Activated T-cell treated with anti-CD3 and anti-CD28 coated beads for 24 hours (primary cell): ENCODE results near the gene DPP3.
"Not testable (repeated sequence)": the region's sequence is repeated elsewhere in the genome, so short reads cannot be mapped to it uniquely, and the experiment has no call there.

ENCODE experiments used
- DNase-seq: peaks from one replicate; pipeline ENCODE4 v3.0.0-alpha.2; 2020; ENCODE audit warnings: low read depth

Gene DPP3

GRCh38 chr11:66539170-66539869 is 59.1 kb downstream of the DPP3 start:
- no peak for DNase-seq

- no peak for DNase-seq
Observed at GRCh38 chr11:66539870-66540213, 59.6 kb downstream of the DPP3 start.

DNA sequence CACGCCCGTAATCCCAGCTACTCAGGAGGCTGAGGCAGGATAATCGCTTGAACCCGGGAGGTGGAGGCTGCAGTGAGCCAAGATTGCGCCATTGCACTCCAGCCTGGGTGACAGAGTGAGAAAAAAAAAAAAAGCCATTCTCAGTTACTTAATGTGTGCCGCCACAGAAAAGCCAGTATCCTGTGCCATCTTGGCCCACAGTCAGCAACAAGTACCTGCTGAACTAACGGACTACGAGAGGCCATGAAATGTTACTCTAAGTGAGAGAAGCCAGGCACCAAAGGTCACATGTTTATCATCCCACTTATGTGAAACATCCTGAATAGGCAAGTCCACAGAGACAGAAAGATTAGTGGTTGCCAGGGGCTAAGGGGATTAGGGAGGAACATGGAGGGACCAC is 60.4 kb downstream of the DPP3 start:
- not testable (repeated sequence) for DNase-seq

DNA sequence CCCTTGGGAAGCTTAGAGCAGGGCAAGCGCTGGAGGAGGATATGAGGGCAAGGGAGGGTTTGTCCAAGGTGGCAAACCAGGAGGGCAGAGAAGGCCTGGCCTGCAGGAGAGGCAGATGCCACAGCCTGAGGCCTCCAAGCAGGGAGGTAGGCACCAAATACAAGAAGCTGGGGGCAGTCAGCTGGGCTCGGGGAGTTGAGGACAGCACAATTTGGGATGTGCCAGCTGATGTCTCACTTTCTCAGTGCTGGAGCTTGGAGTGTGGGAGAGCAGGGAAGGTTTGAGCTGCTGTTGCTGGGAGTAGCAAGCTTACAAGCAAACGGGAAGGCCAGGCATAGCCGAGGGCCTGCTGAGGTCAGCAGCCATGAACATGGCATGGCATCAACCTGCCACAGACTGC is 61.7 kb downstream of the DPP3 start:
- no peak for DNase-seq

DNA sequence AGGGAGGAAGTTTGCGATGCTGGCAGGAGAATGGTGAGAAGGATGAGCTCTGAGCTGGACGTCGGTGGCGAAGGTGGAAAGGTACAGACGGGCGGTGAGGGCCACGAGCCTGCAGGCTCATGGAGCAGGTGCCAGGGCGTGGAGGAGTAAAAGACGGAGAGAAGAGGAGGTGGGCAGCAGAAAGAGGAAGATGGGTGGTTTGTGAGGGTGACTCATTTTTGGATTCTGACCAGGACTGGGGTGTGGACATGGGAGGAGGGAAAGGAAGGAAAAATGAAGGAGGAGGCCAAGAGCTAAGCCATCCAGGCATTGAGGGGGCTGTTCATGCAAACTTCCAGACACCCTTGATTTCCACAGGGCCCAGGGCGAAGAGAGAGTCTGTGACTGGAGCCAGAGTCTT is 62.1 kb downstream of the DPP3 start:
- no peak for DNase-seq

DNA sequence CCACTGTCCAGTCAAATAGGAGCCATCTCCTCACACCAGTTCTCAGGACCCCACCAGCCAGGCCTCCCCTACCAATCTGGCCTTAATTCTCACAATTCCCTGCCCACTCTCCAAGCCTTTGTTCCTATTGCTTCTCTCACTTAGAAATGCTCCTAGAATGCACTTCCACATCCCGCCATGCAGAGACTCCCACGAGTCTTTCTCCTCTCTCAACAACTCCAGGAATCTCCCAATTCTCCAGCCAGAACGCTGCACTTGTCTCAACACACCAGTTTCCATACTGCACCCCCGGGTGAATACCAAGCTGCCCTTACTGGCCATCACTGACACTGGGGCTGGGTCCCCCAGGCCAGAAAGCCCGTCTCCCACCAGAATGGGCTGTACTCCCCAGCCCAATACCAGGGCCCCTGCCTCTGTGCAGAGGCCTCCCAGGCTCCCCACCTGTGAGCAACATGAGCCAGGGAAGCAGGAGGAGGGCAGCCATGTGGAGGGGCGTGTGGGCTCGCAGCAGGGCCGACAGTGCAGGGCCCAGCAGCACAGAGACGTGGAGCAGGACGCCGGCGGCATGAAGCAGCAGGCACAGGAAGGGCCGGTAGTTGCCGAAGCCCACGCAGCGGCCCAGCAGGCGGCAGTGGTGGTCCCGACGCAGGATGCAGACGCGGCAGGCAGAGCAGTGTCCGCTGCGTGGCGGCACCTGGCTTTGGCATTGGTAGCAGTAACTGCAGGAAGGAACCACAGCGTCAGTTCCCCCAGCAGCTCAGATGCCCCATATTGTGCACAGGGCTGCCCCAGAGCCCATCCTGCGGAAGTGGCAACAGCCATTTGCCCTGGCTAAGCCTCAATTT is 63.3 kb downstream of the DPP3 start:
- DNase-seq: peak; percentile 30

DNA sequence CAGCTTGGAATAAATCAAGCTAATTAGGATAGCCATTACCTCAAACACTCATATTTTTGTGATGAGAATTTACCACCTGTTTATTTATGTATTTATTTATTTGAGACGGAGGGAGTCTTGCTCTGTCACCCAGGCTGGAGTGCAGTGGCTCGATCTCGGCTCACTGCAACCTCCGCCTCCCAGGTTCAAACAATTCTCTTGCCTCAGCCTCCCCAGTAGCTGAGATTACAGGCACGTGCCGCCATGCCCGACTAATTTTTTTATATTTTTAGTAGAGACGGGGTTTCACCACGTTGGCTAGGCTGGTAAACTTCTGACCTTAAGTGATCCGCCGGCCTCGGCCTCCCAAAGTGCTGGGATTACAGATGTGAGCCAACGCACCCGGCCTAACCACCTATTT is 64.7 kb downstream of the DPP3 start:
- DNase-seq: not testable (repeated sequence)

GRCh38 chr11:66545701-66546367 is 65.6 kb downstream of the DPP3 start, which contains the start of gene ZDHHC24:
Gene ZDHHC24 (minus strand): TSS chr11:66546048. CDS start chr11:66546003, 45 bp downstream.
- peak; percentile 85 for DNase-seq

DNA sequence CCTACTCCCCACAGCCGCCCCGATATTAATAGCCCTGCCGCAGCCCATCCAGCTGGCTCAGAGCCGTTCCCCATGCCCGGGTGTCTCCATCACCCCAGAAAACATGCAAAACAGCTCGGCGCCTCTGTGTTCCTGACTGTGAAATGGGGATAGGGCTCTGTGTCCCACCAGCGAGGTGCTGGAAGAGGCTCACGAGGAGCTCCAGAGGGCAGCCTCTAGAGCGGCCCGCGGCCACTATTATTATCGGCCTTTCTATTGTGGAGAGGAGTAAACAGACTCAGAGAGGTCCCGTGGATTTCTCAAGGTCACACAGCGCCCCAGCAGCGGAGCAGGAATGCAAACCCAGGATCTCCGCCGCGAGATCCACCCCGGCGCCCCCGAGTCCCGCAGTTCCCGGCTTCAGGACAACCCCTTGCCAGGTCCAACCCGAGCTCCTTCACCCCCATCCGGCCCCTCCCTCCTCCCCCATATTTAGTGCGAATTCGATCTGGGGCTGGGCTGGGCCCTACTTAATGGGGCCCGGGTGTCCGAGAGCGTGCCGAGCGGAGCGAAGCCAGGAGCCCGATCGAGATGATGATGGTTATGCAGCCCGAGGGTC is 66.2 kb downstream of the DPP3 start, which contains the start of gene ACTN3:
TSS of gene ACTN3 (plus strand) at position 536 of the 598 bp plus-strand sequence. CDS start at position 571, 35 bp downstream.
- no peak for DNase-seq

DNA sequence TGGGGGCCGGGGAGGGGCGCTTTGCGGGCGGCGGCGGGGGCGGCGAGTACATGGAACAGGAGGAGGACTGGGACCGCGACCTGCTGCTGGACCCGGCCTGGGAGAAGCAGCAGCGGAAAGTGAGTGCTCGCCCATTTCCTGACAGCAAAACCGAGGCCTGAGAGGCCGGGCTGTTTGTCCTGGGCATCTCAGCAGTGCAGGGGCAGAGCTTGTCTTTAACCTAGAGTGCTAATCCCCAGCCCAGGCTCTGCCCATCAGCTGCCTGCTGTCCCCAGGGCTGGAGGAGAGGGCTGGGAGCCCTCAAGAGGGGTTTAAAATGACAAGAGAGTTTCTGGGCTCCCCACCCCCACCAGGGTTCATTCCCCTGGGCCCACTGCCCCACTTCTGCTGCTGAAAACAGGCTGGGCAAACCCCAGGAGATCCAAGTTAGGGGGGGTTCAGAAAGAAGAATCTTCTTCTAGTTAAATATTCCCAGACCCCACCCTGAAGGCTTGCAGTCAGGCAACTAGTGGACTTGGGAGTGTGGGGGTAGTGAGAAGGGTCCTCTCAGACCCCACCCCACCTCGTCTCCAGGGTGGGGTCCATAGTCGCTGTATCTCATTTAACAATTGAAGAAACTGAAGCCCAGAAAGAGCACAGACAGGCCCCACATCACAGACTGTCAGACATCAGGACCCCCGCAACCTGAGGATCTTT is 66.9 kb downstream of the DPP3 start:
- no peak for DNase-seq

DNA sequence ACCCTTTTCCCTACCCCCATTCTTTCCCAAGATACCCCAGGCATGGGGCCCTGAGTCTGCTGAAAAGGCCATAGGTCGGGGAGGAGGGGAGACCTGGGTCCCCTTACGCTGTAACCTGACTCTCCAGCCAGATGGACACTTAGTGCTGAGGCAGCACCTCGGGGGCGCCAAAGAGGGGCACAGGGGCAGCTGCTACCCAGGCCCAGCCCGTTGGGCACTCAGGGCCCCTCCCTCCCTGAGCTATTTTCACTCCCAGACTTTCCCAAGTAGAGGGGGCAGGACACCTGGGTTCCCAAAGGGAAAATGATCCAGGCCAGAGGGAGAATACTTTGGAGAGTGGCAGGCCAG is 67.4 kb downstream of the DPP3 start:
- DNase-seq: no peak

GRCh38 chr11:66548041-66548440 is 67.8 kb downstream of the DPP3 start:
- no peak for DNase-seq

GRCh38 chr11:66548774-66549630 is 68.8 kb downstream of the DPP3 start:
- no peak for DNase-seq

- no peak for DNase-seq
Observed at GRCh38 chr11:66549696-66550095, 69.5 kb downstream of the DPP3 start.

DNA sequence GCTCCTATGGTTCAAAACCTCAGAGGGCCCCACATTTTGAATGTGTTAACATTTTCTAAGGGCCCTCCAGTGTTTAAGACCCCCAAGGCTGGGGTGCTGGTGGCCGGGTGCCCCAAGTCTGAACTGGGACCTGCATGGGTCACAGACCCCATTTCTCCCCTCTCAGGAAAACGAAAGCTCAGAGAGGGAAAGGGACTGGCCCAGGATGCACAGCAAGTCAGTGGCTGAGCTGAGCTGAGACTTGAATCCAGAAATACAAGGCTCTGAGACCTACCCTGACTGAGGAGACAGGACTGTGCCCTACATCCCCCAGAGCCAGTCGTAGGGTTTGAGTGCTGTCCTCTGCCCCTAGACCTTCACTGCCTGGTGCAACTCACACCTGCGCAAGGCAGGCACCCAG is 70.7 kb downstream of the DPP3 start:
- no peak for DNase-seq

DNA sequence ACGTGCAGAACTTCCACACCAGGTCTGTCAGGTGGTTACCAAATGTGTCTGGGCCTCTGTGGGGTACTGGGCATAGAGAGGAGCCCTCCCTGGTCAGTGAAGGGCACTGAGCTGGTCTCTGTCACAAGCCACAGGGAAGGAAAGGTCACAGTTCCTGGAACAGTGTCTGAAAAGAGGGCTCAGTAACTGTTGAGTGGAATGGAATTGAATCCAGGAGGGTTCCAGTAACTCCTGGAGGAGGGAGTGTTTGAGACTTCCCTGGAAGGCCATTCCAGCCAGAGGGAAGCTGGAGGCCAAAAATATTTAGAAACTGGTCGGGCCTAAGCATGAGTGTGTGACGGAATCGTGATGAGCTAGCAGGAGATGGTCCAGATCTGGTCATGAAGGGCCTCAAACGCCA is 74.4 kb downstream of the DPP3 start:
- no peak for DNase-seq

DNA sequence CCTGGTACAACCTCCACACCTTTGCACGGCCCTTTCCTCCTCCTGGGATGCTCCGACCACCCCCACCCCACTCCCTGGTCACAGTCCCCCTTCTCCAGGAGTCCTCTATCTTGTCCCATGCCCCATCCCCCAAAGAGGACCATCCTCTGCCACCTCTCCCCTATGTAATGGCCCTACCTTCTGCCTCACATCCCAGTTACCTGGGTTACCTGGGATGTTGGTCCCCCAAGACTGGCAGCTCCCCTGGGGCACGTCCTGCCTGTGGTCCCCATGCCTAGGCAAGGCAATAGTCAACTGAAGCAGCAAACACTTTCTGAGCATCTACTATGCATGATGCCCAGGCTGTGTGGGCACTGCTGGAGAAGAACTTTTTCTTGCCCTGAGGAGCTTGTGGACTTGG is 75.2 kb downstream of the DPP3 start:
- DNase-seq: no peak

GRCh38 chr11:66556086-66556485 is 75.9 kb downstream of the DPP3 start:
- no peak for DNase-seq

DNA sequence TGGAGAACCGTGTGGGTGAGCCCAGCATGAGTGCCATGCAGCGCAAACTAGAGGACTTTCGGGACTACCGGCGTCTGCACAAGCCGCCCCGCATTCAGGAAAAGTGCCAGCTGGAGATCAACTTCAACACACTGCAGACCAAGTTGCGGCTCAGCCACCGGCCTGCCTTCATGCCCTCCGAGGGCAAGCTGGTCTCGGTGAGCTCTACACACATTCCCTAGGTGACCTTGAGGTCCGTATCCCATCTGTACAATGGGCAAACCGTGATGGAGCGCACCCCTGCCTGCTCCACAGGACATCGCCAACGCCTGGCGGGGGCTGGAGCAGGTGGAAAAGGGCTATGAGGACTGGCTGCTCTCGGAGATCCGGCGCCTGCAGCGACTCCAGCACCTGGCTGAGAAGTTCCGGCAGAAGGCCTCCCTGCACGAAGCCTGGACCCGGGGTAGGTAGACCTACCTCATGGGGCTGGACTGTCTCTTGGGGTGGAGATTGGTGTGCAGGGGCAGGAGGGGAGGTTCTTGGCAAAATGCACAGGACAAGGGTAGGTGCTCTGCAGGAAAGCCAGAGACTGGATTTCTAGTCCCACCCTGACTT is 77.6 kb downstream of the DPP3 start:
- DNase-seq: no peak
